ENCODE data around the gene NATD1. TPM values are rescaled to one million over a fixed set of nuclear protein-coding genes. Genes with fewer than 3 reads are reported as not detected.
A peak's percentile ranks its signal among the peaks of the same experiment; 100 is the strongest.

Gene NATD1
- total RNA-seq, 1 experiment from 2014 or later, result 7.3 TPM

DNA sequence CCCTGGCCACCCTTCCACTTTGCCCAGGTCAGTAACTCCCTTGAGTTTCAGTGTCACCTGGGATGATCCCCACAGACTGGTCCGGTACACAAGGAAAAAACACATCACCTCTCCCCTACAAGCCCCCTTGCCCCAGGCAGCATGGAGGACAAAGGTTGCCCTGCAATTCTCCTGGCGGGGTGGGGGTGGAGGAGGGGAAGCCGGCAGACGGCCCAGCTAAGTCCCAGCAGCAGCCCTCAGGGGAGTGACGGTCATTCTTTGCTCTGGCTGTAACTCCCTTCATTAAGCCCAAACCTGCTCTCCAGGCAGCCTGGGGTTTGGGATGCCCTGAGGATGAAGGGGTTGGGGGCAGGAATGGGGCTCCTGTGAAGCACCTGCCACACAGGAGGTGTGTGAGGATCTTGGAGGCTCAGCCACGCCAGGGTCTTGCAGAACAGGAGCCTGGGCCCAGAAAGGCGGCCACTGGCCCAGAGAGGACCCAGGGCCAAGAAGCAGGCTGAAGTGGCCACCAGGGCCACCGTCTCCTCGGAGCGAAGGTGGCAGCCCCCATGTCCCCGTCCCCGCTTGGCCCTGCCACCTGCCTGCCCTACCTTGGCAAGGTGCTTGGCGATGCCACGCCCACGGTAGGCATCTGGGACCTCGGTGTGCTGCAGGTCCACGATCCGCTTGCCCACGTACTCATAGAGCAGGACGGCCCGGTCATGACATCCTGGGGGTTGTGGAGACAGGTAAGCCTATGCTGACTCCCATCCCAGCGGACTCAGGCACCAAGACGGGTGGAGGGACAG, 9.5 kb downstream of the NATD1 start:
- no peak for DNase-seq
- no peaks in the 10 kb centered on the region for H3K79me1 ChIP-seq (ENCODE audit: insufficient read depth, low read depth, low read length, poor library complexity, severe bottlenecking)
- H2BK5ac ChIP-seq (ENCODE audit: insufficient read length, low read length), result no peak overlapping the region
- no peak overlapping the region for H3K56ac ChIP-seq (ENCODE audit: insufficient read length, low read depth, low read length)
- Mint-ChIP-seq H3K27me3 (ENCODE audit: low read depth) (no peaks in the 10 kb centered on the region), H3K4me3 (no peak overlapping the region), H3K9me3 (no peaks in the 10 kb centered on the region), H3K27ac (0 out of 7 replicates have a peak overlapping the region, but pooled peaks of 1 of the 3 experiments have one; percentile 23), H3K4me1 (peaks cover 15 to 41% of the 10 kb centered on the region in 2 experiments), H3K36me3 (ENCODE audit: insufficient read depth in 1 of 3, low read depth in 3 of 3) (no peaks in the 10 kb centered on the region)
- H3K9me3 ChIP-seq (ENCODE audit: control insufficient read depth, low read depth, low read length), result no peaks in the 10 kb centered on the region
- no peak overlapping the region for H2BK15ac ChIP-seq (ENCODE audit: low read depth, low read length)
- H3K14ac ChIP-seq (ENCODE audit: insufficient read depth, low read length), result no peak overlapping the region
- no peak overlapping the region for H4K91ac ChIP-seq (ENCODE audit: insufficient read length, low read depth, low read length)
- H2AK5ac ChIP-seq (ENCODE audit: insufficient read length, low read length), result no peak overlapping the region
- no CpG with 5 or more reads among the region's 23 CpGs for WGBS (ENCODE audit: extremely low coverage, insufficient read length, low lambda C conversion rate)
- H4K8ac ChIP-seq (replicated peaks; ENCODE audit: insufficient read length, low read depth, low read length), result no peak overlapping the region
- H3K23ac ChIP-seq (ENCODE audit: insufficient read length, low read depth, low read length), result no peak overlapping the region
- H3K4ac ChIP-seq (ENCODE audit: low read depth, low read length), result no peak overlapping the region
- H2BK120ac ChIP-seq (ENCODE audit: low read depth, low read length, poor library complexity, severe bottlenecking), result no peak overlapping the region
- TF ChIP-seq, protein P1, sequence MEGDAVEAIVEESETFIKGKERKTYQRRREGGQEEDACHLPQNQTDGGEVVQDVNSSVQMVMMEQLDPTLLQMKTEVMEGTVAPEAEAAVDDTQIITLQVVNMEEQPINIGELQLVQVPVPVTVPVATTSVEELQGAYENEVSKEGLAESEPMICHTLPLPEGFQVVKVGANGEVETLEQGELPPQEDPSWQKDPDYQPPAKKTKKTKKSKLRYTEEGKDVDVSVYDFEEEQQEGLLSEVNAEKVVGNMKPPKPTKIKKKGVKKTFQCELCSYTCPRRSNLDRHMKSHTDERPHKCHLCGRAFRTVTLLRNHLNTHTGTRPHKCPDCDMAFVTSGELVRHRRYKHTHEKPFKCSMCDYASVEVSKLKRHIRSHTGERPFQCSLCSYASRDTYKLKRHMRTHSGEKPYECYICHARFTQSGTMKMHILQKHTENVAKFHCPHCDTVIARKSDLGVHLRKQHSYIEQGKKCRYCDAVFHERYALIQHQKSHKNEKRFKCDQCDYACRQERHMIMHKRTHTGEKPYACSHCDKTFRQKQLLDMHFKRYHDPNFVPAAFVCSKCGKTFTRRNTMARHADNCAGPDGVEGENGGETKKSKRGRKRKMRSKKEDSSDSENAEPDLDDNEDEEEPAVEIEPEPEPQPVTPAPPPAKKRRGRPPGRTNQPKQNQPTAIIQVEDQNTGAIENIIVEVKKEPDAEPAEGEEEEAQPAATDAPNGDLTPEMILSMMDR (conservative IDR thresholded peaks at IDR 0.05), result no peak
- H3K27ac ChIP-seq (ENCODE audit: insufficient read length, low read depth, low read length), result no peak overlapping the region
- no peaks in the 10 kb centered on the region for H3K23me2 ChIP-seq (ENCODE audit: insufficient read length, low read depth, low read length, poor library complexity, severe bottlenecking)
- no peak overlapping the region for H2BK20ac ChIP-seq (ENCODE audit: low read depth, low read length, poor library complexity, severe bottlenecking)
- H3K79me2 ChIP-seq (ENCODE audit: insufficient read depth, low read length), result no peaks in the 10 kb centered on the region
- H2AFZ ChIP-seq (ENCODE audit: low read length), result no peak overlapping the region
- H3K4me2 ChIP-seq (ENCODE audit: insufficient read depth, insufficient read length, low read length), result no peak overlapping the region
- no peaks in the 10 kb centered on the region; the same call in 1 of the 2 replicates for H3K27me3 ChIP-seq (ENCODE audit: insufficient read depth, low read length)
- no peaks in the 10 kb centered on the region; the same call in 1 of the 2 replicates for H3K4me1 ChIP-seq (ENCODE audit: insufficient read depth, low read length)
- no peak overlapping the region for H3T11ph ChIP-seq (ENCODE audit: low read length)
- H4K20me1 ChIP-seq (ENCODE audit: control insufficient read depth, insufficient read depth, insufficient read length), result no peaks in the 10 kb centered on the region
- H3K18ac ChIP-seq (ENCODE audit: insufficient read length, low read depth, low read length), result no peak overlapping the region
- no peak overlapping the region for H4K5ac ChIP-seq (ENCODE audit: insufficient read length, low read depth, low read length)
- no peak overlapping the region for H2BK12ac ChIP-seq (ENCODE audit: insufficient read length, low read depth, low read length)
- no peak overlapping the region for H3K9ac ChIP-seq (ENCODE audit: extremely low read depth, insufficient read length, low read length)
